GM12892 (cell line): Measurements from ENCODE around the gene KCNE1.

Source experiments
- POLR2A ChIP-seq: IDR thresholded peaks from 2 replicates; pipeline ENCODE4 v1.6.1; 2011; ENCODE audit warnings: low read depth, low read length, control low read depth
- POLR2AphosphoS5 ChIP-seq: IDR thresholded peaks from 2 replicates; pipeline ENCODE4 v1.6.1; 2011; ENCODE audit warnings: low read depth, low read length, control low read depth

DNA sequence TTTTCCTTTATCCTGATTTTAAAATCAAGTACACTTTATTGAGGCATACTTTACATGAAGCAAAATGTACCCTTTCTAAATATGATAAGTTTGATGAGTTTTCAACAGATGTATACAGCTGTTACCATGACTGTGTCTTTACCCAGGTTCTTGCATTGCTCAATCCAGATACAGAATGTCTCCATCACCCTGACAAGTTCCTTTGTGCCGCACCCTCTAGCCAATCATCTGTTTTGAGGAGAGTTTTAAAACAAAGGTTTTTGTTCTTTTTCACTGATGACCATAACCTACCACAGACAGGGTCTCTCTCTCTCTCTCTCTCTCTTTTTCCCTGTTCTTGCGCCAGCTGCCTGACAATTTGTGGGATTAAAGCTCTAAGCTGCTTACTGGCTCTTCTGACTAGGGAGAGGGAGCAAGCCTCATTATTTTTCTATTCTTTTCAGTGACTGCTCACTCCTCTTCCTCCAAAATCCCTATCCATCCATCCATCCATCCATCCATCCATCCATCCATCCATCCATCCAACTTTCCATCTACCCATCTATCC, 1.2 kb upstream of the KCNE1 start:
- TF ChIP-seq POLR2A (no peak), POLR2AphosphoS5 (no peak)
